NCI-H128 (cell line): ENCODE data around the gene TMEM42.

Source experiments
- DNase-seq: peaks from one replicate; lab custom pipeline; 2025; ENCODE audit not compliant: unreplicated experiment; lab: John Stamatoyannopoulos, UW

Gene TMEM42

GRCh38 chr3:44906997-44907396, 45.3 kb downstream of the TMEM42 start:
- DNase-seq = no peak

- DNase-seq = no peak
Measured at GRCh38 chr3:44907612-44908011, 45.9 kb downstream of the TMEM42 start.

- no peak for DNase-seq
Measured at GRCh38 chr3:44909063-44909462, 47.4 kb downstream of the TMEM42 start.

- DNase-seq = no peak
Measured at GRCh38 chr3:44910693-44911092, 49.0 kb downstream of the TMEM42 start.

GRCh38 chr3:44913868-44914468, 52.3 kb downstream of the TMEM42 start:
- peak; percentile 40 for DNase-seq

GRCh38 chr3:44914936-44915335, 53.2 kb downstream of the TMEM42 start:
- no peak for DNase-seq
